GM12865 (cell line): ENCODE results near the gene EEFSEC.

Experiments
- DNase-seq: peaks from one replicate; pipeline ENCODE4 v3.0.0; 2010; ENCODE audit warnings: low read depth
- H3K4me3 ChIP-seq: 2 replicates; pipeline ENCODE4 v1.5.1; 2011; ENCODE audit warnings: mild to moderate bottlenecking, low read depth, low read length, control low read depth
- CTCF ChIP-seq: IDR thresholded peaks from 2 replicates; pipeline ENCODE4 v1.5.1; 2011; ENCODE audit warnings: low read length, control low read depth, low read depth, inconsistent platforms; ENCODE audit not compliant: insufficient read depth; ENCODE audit errors: missing control alignments

EEFSEC gene

GRCh38 chr3:128201158-128201755 lies 48.0 kb downstream of the EEFSEC start:
- H3K4me3 ChIP-seq: no peak overlapping the region
- no peak for DNase-seq
- TF ChIP-seq CTCF: no peak

- no peak for TF ChIP-seq CTCF
- no peak for DNase-seq
- no peak overlapping the region for H3K4me3 ChIP-seq
Measured at GRCh38 chr3:128203169-128203568, 49.9 kb downstream of the EEFSEC start.

- no peak overlapping the region for H3K4me3 ChIP-seq
- no peak for TF ChIP-seq CTCF
- DNase-seq: no peak
Measured at GRCh38 chr3:128205558-128206145, 52.4 kb downstream of the EEFSEC start.

GRCh38 chr3:128207951-128208350 lies 54.7 kb downstream of the EEFSEC start:
- H3K4me3 ChIP-seq: no peak overlapping the region
- no peak for DNase-seq
- TF ChIP-seq CTCF: no peak

GRCh38 chr3:128210711-128211110 lies 57.4 kb downstream of the EEFSEC start:
- DNase-seq: no peak
- TF ChIP-seq CTCF: no peak
- H3K4me3 ChIP-seq: no peak overlapping the region

- TF ChIP-seq CTCF: no peak
- no peak for DNase-seq
- H3K4me3 ChIP-seq: no peak overlapping the region
Measured at GRCh38 chr3:128214056-128214455, 60.8 kb downstream of the EEFSEC start.

GRCh38 chr3:128215290-128215689 lies 62.0 kb downstream of the EEFSEC start:
- no peak overlapping the region for H3K4me3 ChIP-seq
- DNase-seq: no peak
- TF ChIP-seq CTCF: no peak
